HG03354 (cell line): ENCODE measurements around the gene LRP1.

ENCODE experiments used
- ATAC-seq: cut with Tn5 transposase; IDR thresholded peaks from one replicate; pipeline ENCODE4 v1.9.1; 2021; ENCODE audit warnings: mild to moderate bottlenecking; ENCODE audit not compliant: unreplicated experiment, poor library complexity, severe bottlenecking

LRP1 gene

GRCh38 chr12:57216921-57217879 lies 88.9 kb downstream of the LRP1 start:
- no peak for ATAC-seq

- ATAC-seq: no peak
Observed at GRCh38 chr12:57218030-57218853, 90.0 kb downstream of the LRP1 start.

DNA sequence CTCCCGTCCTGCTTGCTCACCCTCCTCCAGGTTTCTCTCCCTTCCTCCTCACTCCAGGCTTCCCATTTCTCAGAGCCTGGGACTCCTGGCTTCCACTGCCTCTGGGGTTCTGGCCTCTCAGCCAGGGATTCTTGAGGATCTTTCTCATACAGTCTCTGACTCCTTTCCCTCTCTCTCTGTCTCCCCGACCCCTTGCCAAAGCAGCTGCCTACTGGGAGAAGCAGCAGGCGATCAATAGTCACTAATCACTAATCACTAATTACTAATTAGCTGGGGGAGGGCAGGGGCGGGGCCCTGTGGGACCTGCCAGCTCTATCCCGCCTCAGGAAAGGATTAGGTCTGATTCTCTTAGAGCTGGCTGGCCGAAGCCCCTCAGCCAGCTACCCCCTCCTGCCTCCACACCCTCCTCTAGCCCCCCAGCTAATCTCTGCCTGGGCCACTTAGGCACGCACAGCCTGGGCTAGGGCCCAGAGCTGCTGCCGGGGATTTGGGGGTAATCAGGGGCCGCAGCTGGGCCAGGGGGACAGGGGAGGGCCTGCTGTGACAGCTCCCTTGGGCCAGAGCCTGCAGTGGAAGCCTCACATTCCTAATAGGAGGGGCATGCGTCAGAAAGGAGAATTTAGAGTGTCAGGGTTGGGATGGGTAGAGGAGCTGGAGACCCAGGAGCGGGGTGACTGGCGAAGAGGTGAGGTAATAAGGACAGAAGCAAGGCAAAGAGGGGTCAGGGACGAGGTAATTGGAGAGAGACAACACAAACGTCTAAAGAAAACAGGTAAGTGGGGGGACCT lies 91.1 kb downstream of the LRP1 start:
- ATAC-seq: no peak

GRCh38 chr12:57219993-57220754 lies 91.9 kb downstream of the LRP1 start:
- no peak for ATAC-seq

DNA sequence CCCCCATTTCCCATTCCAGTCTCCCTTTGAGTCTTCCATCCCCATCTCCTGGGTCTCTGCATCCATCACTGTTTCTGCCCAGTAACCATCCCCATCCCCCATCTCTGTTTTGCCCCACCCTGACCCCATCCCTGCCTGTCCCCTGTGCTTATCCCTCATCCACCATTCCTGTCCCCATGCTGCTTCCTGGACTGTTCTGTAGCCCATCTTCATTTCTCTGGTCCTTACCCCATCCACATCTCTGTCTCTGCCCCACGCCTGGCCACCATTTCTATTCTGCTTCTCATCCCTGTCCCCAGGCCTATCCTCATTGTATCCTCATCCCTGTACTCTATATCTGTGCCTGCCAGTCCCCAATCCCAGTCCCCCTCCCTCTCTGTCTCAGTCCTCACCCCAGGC lies 92.5 kb downstream of the LRP1 start:
- no peak for ATAC-seq

DNA sequence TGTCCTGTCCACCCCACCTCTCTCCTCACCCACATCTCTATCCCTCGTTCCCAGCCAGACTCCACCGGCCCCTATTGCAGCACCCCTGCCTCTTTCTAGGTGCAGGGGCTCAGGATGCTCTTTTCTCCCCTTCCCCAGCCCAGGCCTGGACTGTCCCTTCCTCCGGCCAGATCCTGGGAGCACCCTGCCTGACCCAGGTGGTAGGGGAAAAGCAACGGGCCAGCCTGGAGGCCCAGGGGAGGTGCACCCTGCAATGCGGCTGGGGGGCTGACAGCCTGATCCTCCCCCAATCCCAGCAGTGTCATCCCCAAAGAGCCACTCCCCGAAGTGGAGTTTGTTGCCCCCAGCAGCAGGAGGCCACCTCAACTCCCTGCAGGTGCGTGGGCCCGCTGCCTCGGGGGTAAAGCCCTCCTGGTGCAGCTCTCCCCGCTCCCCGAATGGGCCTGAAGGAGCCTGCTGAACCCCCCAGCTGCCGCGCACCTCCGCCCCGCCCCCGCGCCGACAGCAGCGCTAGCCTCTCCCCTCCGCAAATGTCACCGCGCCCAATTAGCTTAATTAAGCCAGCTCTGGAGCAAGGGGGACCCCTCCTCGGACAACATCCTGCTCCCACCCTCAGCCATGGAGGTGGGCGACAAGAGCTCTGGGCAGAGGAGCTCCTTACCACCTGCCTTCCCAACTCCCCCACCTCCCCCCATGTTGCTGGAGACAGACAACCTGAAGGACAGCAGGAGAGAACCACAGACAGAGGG lies 93.1 kb downstream of the LRP1 start:
- ATAC-seq: no peak

GRCh38 chr12:57222286-57223190 lies 94.3 kb downstream of the LRP1 start:
- no peak for ATAC-seq

DNA sequence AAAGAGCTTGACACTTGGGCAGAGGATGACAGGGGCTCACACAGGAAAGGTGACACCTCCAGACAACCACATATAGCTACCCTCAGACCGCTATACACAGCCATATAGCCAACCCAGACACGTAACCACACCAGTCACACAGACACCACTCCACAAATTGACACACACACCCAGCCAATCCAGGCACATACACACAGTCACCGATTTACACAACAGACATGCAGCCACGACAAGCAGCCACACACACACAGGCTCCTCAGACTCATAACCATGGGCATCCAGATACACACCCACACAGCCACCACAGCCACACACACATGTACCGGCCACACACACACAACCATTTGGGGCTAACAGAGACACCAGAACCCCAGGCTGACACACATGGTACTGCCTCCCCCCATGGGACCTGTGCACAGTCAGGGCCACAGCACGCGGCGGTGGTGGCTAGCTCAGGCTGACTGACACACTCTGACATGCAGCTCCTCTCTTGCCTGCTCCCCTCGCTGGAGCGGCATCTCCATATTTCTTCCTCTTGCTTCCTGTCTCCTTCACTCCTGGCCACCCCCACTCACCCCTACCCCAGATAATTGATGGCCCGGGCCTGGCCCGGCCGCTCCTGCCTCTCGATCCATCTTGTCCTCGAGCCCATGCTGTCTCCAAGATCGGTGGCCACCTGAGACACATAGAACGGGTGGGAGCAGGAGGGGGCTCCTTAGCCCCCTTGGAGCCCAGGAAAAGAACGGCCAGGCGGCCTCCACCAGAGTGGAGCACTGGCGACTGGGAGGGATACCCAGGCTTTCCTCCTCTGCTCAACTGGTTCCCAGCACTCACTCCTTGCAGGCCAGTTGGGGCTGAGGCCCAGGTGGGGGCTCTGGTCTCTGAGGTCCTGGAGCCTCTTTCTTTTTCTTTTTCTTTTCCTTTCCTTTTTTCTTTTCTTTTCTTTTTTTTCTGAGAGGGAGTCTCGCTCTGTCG lies 95.2 kb downstream of the LRP1 start:
- ATAC-seq: no peak

GRCh38 chr12:57224278-57224972 lies 96.1 kb downstream of the LRP1 start:
- no peak for ATAC-seq

GRCh38 chr12:57224973-57225679 lies 96.8 kb downstream of the LRP1 start:
- ATAC-seq: peak; percentile 46

DNA sequence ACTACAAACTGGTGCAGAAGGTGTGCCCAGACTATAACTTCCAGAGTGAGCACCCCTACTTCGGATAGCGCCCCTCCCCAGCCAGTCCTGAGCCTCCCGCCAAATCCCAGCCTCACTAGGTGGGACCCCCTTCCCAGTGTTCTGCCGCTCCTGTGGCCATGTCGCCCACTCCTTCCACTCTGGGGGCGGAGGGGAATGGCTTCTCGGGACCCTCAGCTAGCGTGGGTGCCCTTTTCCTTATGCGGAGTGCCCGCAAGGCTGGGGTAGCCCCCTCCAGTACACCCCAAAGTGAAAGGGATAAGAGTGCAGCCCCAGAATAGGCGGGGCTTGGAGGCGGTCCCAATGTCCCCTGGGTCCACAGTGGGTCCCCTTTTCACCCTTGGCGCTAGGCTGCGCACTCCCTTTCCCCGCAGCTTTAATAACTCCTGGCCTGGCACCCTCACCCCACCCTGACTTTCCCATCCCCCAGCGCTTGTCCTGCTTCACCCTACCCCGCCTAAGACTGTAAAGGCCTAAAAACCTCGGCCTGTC lies 97.5 kb downstream of the LRP1 start:
- ATAC-seq: no peak

DNA sequence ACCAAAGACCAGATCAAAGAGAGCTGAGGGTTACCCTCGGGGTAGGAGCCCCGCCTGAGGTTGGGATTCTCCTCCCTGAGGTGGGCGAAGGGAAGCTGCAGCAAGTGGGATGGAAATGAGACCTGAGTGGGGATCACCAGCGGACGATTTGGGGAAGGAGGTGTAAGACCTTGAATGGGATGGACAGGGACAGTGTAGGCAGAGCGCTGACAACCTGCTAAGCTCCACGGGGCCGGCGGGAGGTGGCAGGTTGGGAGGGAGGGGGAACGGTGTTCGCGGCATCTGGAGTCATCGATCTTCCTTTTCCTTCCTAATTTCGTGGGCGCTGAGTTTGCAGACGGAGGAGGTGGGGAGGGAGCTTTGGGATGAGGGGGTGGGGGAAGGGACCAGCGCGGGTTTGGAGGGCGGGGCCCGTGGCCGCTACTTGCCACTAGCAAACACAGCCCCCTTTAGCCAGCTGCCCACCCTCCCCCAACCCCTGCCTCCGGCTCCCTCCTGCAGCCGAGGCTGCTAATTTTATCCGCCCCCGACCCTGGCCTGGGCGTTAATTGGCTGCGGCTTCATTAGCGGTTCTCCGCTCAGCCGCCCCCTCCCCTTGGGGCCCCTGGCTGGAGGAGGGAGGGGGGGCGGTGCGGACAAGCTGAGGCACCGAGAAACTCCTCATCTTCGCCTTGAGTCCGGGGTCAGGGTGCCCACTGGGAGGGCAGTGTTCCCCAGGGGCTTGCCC lies 98.5 kb downstream of the LRP1 start:
- no peak for ATAC-seq

- no peak for ATAC-seq
Observed at GRCh38 chr12:57227315-57228115, 99.2 kb downstream of the LRP1 start.
